ENCODE data around the gene CCM2.

Gene CCM2

DNA sequence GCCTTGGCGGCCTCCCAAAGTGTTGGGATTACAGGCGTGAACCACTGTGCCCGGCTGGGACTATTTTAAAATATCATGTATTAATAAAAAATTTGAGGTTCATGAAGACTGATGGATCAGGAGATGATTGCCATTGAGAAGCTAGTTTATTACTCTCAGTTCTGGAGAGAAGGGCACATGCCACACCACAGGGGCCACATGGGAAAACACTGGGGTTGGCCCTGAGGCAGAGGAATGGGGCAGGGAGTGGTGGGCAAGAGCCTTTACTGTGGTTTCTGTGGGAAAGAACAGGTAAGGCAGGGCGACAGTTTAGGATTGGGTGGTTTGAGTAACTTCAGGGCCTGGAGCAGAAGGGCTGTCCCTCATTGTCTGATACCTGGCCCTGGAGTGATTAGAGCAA is 118.3 kb downstream of the CCM2 start:
- no peak for DNase-seq (ENCODE audit: extremely low read depth, low read depth)
- TF ChIP-seq, protein P1, sequence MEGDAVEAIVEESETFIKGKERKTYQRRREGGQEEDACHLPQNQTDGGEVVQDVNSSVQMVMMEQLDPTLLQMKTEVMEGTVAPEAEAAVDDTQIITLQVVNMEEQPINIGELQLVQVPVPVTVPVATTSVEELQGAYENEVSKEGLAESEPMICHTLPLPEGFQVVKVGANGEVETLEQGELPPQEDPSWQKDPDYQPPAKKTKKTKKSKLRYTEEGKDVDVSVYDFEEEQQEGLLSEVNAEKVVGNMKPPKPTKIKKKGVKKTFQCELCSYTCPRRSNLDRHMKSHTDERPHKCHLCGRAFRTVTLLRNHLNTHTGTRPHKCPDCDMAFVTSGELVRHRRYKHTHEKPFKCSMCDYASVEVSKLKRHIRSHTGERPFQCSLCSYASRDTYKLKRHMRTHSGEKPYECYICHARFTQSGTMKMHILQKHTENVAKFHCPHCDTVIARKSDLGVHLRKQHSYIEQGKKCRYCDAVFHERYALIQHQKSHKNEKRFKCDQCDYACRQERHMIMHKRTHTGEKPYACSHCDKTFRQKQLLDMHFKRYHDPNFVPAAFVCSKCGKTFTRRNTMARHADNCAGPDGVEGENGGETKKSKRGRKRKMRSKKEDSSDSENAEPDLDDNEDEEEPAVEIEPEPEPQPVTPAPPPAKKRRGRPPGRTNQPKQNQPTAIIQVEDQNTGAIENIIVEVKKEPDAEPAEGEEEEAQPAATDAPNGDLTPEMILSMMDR (IDR thresholded peaks at IDR 0.05; ENCODE audit: low read depth, low read length) = no peak

DNA sequence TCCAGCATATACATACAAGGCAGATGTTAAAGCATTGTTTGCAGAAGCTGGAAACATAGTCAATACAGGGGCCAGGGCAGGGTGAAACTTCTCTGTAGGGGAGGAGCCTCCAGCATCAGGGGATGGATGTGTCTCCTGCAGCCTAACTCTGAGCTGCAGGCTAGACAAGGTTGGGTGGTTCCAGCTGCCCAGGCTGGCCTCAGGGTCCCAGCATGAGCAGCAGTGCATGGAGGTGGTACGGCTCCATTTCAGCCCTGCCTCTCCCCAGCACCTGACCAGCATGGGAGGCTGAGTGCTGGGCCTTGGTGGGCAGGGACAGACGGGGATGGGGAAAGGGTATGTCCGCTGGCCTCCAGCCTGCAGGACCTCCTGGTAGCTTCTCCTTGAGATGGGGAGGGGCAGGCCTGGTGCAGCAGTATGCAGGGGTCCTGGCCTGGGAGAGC is 118.9 kb downstream of the CCM2 start:
- DNase-seq (ENCODE audit: extremely low read depth, low read depth) = no peak

DNA sequence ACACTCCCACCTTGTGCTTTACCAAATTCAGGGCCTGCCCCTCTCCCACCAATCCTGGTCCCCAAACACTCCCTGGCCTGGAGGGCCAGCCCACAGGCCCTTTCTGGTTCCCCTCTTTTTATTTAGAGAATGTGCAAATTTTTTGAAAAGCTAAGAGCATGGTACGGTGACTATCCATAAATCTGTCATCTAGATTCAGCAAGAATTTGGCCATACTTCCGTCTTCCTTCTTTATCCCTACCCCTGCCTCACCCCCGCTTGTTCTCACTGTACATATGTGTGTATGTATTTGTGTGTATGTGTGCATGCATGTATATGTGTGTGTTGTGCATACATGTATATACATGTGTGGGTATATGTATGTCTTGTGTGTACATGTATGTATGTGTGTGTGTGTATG is 119.5 kb downstream of the CCM2 start:
- DNase-seq (ENCODE audit: extremely low read depth, low read depth) = no peak
- TF ChIP-seq, protein P1 (IDR thresholded peaks at IDR 0.05; ENCODE audit: low read depth, low read length) = no peak

More for the DNA sequence above, 118.9 kb downstream of the CCM2 start:
- TF ChIP-seq, protein P1 (IDR thresholded peaks at IDR 0.05; ENCODE audit: low read depth, low read length) = no peak

DNA sequence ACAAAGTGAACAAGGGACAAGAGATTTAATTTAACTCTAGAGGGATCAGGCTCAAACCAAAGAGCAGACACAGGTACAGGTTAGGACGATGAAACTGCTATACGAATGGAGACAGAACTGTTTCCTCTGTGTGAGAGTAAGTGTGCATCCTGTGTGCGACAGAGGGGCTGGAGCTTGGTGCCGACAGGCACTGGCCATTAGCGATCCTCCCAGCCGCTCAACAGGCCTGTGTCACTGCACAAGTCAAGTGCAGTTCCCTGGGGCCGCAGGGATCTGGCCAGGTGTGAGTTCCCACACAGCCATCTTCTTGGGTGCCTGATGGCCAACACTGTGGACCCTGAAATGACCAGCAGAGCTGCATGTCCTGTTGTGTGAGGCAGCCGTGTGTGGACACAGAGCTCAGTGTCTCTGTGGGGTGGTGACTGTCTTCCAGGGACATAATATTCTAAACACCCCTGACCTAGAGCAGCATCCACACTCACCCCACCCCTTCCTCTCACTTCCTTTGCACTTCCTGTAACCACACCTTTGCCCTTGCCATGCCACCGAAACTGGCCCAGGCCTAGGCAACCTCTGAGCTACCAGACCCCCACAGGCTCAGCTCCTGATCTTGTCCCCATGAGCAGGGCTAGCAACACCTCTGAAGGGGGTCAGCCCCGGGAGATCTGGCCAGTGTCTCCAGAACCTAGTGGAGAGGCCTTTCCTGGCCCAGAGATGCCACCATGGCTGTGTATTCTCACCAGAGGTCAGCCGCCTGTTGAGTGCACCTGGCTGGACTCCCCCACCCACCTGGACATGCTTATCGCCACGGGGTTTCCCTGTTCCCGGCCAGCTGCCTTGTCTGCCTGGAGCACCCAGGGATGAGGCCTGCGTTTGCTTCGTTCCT is 123.2 kb downstream of the CCM2 start:
- no peak for DNase-seq (ENCODE audit: extremely low read depth, low read depth)
- TF ChIP-seq, protein P1 (IDR thresholded peaks at IDR 0.05; ENCODE audit: low read depth, low read length) = no peak

DNA sequence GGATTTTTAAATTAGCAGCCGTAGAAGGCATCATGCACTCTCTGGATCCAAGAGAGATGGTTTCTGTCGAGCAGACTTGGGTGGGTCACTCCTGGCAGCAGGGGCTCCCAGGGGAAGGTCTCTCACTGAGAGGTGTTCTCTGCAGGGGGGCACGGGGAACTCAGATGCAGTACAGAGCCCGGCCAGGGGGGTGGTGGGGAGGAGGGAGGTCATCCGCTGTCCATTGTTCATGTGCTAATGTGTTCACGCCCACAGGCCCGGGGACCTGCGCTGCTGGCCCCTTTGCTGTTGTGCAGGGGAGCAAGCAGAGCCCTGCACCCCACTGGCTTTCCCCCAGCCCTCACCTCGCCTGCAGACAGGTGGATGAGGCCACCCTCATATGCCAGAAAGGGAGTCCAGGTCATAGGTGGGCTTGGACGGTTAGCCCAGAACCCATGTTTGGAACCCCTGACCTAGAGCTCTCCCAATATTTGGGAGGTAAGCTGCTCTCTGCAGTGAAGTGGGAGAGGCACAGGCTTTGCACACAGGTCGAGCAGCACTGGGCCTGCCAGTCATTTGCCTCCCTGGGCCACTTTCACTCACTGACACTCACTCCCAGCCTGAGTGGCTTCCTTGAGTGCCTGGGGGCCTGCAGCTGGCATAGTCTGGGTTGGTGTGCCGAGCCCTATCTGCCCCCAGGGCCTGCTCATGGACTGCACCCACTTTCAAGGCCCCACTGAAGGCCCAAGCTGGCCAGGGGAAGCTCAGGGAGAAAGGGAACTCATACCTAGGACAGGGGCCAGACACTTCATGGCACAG is 124.1 kb downstream of the CCM2 start:
- DNase-seq (ENCODE audit: extremely low read depth, low read depth) = no peak
- TF ChIP-seq, protein P1 (IDR thresholded peaks at IDR 0.05; ENCODE audit: low read depth, low read length) = no peak

DNA sequence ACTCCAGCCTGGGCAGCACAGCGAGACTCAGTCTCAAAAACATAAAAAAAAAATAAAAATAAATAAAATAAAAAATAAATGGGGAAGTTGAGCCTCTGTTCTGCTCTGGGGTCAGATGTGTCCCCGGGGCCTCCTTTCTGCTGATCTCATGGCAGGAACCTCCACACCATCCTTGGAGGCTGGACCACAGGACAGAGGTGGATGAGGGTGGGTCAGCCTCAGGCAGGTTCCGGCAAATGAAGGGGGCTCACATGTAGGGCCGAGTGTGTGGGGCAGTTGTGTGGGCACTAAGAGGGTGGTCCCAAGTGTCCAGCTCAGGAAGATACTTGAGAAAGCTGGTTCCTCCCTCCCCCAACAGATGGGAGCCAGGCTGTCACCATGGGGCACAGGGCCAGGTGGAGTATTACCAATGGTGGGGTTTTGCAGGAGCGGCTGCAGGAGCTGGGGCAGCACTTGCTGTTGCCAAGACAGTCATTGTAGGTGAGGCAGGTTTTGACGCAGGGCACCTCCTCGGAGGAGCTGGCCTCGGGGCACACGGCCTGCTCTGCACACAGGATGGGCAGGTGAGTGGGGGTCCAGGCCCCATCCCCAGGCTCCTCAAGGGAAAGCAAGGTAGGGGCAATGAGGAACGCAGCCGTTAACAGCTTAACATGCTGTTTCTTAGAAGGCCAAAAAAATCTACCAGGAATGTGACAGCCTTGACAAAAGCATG is 125.3 kb downstream of the CCM2 start:
- TF ChIP-seq, protein P1 (IDR thresholded peaks at IDR 0.05; ENCODE audit: low read depth, low read length) = no peak
- DNase-seq (ENCODE audit: extremely low read depth, low read depth) = no peak

Measured in AG09319 (cell line).